GM21529 (cell line): ENCODE data around the gene ARL15.

ENCODE experiments used
- ATAC-seq: cut with Tn5 transposase; IDR thresholded peaks from one replicate; pipeline ENCODE4 v1.9.1; 2021; ENCODE audit not compliant: unreplicated experiment

The ARL15 gene

DNA sequence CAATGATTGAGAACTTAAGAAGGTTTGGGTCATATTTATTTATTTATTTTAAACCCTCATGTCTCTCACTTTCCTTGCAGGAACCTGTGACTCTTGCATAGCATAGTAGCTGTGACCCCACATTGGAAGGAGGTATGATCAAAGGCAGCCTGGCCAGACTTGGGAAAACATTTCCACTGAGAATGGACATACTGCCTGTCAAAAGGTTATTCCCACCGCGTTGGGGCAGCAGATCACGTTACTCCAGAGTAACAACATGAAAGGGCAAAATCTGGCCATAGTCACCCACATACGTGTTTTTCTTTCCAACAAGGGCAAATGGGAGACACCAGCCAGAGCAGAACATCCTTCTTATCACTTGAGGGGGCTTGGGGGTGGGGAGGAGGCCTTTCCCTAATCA is 95.7 kb downstream of the ARL15 start:
- no peak for ATAC-seq

DNA sequence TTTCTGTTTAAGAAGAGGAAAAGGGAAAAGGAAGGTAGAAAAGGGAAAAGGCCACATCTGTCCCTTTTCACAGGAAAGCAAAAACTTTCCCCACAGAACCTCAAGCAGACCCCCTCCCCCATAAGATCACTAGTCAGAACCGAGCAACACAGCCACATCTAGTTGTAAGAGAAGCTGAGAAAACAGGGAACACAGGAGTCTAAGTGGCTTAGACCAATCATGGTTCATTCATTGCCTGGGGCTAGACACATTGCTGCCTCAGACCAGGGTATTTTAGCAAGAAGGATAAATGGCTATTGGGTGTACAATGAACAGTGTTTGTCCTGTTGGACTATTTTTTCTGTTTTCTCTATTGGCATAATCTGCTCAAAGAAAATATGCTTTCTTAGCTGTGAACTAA is 98.0 kb downstream of the ARL15 start:
- ATAC-seq = no peak

DNA sequence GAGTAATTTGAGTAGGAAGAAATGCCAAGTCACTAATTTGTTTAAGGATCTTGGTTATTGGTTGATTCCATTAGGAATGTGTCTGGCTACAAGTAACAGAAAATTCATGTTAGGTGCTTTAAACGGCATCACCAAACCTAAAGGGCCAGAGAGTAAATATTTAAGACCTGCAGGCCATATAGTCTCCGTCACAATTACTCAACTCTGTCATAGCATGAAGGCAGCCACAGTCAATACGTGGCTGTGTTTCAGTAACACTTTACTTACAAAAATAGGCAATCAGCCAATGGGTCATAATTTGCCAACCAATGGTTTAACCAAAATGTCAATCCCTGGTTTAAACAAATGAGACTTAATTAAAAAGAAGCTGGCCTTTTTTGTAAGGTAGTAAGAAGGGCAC is 98.5 kb downstream of the ARL15 start:
- no peak for ATAC-seq

DNA sequence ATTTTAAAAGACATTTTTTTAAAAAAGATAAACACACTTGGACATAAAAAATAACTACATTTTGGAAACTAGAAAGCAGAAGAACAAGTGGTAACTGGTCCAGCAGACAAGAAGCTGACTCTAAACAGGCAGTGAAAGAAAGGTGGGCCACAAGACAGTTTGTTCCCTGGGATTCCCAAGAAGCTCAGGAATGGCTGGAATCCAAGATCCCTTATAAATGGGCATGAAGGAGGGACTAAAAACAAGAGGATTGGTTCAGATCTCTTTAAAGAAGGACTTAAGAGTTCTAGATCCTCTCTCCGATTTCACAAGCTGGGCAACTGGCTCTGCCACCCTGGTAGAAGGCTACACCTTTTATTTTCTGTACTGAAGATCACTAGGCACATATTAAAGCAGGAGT is 102.8 kb downstream of the ARL15 start:
- ATAC-seq = no peak

DNA sequence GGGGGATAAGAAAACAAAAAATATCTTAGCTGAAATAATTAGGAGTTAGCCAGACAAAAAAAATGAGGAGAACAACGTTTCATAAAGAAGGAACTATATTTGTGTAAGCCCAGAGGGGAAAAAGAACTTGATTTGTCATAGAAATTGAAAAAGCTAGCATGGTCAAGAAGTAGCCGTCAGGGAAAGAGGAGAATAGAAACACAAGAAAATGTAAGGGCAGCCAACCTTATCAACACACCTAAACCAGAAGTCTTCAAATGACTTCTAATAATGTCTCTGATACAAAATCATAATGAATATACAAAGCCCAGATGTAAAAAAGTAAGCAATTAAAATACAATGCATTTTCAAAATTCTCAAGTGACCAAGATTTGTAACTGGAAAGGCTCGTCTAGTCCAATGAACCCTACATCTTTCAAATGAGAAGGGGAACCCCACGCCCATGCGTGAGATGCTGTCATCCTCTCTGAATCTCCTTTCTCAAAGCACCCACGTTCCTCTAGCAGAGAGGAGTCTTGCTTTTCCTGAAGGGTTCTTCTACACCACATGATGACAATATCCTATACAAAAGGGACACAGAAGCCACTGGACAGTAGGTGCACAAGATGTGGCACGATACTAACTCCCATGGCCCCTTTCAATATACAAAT is 103.7 kb downstream of the ARL15 start:
- ATAC-seq = peak; percentile 91

DNA sequence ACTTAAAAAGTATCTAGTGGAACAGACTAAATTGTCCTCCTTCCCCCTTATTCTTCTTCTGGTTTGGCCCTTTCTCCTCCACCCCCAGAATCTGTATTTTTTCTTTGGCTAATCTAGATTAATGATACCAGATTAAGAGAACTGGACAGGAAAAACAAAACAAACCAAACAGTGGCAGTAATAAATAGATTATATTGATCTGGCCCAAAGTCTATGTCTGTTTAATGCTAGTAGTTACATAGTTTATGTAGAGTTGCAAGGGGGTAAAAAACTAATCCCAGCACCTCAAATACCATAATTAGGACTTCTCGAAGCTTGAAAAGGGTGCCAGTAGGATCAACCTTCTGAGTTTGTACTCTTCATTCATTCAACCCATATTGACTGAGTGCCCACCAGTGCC is 104.5 kb downstream of the ARL15 start:
- ATAC-seq = no peak

DNA sequence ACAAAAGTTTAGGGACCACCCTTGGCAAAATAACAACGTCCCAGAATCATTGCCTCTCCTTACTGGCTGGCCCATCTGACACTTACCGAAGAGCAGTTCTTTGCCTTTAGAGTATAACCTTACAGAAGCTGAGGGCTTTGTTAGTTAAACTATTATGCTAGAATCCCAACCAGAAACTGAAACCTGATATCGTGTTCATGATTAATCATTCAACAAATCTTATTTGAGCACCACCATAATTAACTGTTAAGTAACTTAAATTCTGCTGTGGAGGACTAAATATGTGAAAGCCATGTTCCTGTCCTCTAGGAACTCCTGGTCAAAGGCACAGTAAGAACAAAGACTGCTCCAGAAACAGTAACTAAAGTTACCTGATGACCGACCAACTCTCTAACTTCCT is 104.9 kb downstream of the ARL15 start:
- no peak for ATAC-seq

DNA sequence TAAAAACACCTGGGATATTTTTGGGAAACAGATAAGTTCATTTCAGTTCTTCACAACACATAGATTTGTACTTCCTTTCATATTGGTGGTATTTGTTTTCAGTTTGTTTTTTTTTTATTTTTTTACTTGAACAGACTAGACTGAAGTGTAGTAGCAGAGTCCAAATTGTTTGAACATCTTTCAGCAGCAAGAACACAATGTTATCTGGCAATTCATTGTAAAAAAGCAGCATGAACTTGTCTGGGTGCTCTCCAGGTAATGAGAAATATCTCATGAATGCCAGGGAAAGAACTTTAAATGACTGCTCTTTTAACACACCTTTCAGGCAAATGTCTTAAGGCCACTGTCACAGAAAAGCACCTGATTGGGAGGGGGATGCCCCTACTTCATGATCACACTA is 113.4 kb downstream of the ARL15 start:
- ATAC-seq = no peak

DNA sequence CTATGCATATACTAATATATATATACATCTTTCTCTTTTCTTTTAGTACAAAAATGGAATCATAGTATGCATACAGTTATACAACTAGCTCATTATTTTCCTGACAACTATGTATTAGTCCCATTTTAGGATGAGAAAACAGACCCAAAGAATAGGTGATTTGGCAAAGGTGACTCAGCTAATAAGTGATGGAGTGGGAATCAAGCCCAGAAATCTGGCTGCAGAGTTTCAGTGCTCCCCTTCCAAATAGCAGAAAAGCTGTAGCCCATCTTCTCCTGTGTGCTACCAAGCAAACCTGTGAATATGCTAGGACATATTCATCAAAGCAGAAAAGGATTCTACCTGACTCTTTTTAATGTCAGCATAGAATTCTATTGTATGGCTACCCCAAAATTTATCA is 114.7 kb downstream of the ARL15 start:
- no peak for ATAC-seq

DNA sequence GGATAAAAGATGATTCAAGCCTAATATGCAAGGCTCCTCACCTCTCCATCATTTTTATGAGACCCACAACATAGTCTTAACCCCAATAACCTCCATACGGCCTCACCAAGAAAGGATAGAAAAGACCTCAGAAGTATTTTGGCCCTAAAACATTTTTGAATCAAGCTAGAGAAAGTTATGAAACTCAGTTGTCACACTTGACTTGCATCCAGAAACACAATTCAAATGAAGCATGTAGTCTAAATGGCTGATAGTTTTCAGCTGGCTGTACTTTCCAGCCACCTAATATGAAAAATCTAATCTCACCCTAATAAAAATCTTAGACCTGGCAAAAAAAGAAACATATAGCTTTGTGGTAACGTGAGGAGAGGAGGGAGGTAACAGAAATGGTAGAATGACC is 116.1 kb downstream of the ARL15 start:
- ATAC-seq = no peak

DNA sequence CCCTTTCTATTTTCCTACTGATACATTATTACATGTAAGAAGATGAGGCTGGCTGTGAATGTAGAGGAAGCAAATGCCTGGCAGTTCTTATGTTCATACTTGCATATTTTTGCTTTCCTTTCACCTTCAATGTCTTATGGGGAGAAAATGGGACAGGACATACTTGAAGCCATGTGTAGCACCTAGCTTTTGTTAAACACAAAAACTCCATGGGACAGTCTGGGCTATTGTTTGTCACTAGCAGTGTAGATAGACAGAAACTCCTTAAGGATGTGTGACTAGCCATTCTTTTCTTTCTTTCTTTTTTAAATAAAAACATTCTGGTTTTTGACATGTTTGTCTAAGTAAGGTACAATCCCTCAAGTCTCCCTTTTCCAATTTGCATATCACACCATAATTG is 122.7 kb downstream of the ARL15 start:
- ATAC-seq = no peak

DNA sequence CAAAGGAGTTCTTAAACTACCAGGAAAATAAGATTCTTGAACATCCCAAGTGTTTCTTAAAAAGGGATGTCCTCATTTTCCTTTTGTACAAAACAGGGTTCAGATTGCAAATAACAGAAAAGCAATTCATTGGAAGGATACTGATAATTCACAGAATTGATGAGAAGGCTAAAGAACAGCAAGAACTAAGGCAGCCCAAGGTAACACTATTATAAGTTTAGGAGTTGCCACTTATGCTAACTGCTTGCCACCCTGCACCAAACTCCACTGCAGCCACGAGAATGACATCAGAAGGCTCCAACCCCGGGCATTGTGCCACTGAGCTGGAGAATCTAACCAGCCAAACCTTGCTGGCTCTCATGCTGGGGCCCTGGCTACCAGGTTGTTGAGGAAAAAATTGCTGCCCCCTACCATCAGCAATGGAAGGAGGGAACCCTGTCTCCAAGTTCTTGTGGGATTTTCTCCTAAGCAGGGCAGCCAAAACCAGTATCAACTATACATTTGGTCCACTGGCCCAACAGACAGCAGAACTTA is 123.4 kb downstream of the ARL15 start:
- ATAC-seq = no peak

DNA sequence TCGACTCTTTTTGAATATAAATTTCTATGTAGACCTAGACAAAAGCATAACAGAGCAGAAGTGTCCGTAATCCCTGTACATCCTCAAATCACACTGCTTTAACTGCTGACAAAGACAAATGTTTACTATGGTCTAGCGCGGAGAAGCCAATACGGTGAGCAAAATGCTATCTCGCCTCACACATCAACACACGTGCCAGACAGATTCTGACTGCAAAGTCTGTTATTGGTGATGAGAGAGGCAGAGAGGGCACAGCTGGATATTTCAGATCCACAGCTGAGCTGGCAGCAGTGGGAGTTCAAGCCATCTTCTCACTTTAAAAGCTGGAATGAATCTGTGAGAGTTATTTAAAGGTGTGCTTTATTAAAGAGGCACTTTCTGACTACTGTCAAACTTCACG is 124.3 kb downstream of the ARL15 start:
- no peak for ATAC-seq

DNA sequence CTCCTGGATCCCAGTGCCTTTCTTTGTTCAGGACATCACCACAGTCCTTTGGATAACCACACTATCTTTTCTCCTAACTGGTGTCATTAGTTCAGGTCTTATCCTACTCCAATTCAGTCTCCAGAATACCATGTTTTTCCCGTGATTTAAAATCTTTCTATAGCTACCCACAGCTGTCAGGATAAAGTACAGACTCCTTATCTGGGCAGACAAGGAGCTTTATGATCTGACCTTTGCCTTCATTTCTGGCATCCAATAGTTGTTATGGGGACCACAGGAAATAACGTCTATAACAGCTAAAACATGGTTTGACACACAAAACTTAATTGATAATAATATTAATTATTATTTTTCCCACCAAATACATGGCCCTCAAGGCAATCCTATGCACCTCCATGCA is 125.6 kb downstream of the ARL15 start:
- ATAC-seq = no peak

DNA sequence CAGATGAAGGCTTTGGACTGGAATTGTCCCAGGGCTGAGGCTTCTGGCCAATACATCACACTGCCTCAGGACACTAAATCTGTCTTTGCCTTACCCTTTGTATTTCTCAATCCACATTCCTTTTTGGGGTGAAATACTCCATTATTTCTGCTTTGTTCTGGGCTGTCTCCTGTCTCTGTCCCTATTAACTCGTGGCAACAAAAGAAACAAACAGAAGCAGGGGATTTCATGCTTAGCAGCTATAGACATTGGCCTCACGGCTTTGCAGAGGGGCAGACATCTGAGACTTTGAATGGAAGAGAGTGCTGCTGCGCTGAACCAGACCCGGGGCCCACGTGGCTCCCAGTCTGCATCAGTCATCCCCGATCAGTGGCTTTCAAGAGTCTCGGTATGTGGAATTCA is 129.7 kb downstream of the ARL15 start:
- ATAC-seq = no peak

DNA sequence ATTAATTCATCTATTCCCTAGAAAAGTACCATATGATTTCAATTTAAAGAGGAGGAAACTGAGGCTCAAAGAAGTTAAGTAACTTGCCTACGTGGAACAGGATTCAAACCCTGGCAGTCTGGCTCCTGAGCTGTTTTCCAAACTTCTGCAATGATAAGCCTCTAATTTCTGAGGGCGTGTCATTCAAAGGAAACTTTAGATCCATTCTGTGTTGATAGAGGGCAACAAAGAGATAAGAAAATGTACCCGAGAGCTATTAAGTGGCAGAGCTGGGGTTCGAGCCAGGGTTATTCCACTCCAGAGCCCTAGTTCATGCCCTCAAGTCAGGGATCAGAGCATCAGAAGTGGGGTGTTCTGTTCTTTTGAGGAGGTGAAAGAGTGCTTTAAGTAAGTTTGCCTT is 131.4 kb downstream of the ARL15 start:
- no peak for ATAC-seq

DNA sequence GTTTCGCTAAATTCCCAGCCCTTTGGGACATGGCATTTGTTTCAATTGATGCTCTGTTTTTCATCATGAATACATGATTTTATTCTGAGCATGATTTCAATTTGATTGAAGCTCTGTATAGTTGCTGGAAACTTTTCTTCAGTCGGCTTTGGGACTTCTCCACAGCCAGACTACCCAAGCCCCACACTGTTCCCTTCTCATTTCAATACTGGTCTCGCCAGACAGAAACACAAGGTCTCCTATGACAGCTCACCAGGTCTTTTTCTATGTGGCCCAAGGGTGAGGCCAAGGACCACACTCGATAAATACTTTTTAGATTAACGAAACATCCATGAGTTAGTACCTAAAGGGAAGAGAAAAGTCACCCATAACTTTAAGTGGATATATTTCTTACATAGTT is 132.2 kb downstream of the ARL15 start:
- ATAC-seq = no peak

DNA sequence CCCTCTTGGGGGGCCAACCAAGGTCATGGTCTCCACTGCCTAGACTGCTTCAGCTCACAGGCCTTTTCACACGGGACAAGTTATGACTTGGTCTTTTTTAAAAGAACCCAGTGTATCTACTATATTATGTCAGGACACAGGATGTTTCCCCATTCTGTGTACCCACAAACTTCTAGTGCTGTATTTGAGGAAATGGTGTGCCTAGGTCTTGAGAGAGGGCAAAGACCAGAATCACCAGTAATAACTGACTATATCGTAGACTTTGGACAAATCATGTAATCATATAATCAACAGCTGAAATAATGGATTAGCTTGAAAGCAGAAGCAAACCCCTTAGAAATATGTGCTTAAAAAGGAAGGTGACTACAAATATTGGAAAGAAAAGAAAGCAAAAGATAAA is 133.3 kb downstream of the ARL15 start:
- ATAC-seq = no peak

DNA sequence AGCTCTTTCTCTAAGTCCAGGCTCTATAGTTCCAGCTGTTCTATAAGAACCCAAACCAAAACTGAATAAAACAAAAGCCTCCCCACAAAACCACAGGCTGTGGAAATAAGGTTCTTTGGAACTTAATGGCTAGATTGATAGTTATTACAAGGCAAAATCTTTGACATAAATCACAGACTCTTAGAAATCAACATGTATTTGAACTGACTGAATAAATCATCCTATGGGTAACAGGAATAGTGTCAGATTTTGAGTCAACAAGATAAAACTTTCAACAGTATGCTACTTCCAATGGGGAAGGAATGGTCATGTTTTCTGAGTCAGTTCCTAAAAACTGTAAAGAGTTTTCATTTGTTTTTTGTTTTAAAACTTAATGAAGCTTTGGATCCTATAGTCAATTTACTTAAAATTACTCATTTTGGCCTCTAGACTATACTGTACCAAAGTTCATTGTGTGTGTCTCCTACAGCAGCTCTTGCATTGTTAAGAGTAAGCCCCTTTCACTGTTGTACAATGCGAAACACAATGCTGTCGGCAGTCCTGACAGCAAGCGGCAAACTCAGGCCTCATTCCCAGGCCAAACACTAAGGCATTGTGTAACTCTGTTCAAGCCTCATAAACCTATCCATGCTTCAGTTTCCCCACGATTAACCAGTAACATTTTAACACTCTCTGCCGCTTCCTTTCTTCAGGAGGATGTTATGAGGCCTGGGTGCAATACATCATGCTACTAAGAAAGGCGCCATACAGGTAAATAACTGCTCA is 134.1 kb downstream of the ARL15 start:
- no peak for ATAC-seq

DNA sequence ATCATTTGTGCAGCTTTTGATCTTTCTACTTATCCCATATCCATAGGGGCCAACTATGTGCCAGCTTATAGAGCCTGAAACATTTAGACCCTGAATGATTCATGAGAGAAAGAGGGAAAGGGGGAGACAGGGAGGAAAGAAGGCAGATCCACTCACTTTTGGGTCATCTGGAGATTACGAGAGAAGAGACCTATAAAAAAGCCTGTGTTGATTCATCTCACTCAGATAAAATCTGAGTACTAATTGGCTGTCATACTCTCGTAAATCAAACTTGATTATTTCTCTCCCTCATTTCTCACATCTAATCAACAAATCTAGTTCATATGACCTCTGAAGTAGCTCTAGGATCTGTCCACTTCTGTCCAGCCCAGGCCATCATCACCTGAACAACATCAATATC is 137.1 kb downstream of the ARL15 start:
- no peak for ATAC-seq

DNA sequence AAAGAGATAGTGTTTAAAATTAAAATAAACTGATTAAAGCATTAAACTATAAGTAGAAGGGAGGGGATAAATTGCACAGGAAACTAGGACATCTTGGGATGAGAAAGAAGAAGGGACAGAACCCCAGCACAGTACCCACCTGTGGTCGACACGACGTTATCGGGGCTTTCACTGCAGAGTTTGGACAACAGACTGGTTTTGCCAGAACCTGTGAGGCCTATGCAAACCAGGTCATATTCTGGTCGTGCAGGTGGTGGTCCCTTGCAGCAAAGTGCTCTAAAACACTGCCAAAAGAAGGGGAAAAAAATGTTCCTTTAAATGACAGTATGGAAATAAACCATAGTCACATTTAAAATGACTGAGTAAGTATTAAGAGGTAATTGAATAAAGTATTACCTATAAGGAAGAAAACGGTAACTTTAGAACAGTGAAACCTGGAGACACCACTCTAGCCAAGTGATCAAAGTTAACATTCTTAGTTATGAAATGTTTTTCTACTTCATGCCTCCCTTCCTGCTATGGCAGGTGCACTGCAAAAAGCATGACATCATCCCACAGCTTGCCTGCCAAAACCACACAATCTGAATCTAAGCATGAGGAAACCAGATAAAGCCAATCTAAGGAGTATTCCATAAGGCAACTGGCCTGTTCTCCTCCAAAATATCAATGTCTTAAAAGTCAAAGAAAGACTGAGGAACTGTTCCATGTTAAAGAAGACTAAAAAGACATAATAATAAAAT is 138.6 kb downstream of the ARL15 start:
- peak; percentile 57 for ATAC-seq

DNA sequence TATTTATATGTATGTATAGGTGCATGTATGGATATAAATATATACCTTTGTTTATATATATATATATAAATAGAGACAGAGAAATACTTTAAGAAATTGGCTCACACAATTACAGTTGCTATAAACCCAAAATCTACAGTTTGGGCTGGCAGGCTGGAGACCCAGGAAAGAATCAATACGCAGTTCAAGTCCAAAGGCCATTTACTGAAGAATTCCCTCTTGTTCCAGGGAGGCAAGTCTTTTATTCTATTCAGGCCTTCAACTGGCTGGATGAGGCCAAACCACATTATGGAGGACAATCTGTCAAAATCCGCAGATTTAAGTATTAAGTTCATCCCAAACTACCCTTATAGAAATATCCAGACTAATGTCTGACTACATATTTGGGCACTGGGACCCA is 144.7 kb downstream of the ARL15 start:
- ATAC-seq = no peak
